HepG2 (cell line): ENCODE measurements around the gene SHFL. TPM values are rescaled to one million over a fixed set of nuclear protein-coding genes. Genes with fewer than 3 reads are reported as not detected.

Source experiments
- AHDC1 ChIP-seq: sonication (generic); formaldehyde crosslinking; IDR thresholded peaks from 2 replicates; pipeline ENCODE4 v1.5.1; 2020; ENCODE audit warnings: mild to moderate bottlenecking, missing genetic modification reagents, borderline replicate concordance
- CBX1 ChIP-seq: IDR thresholded peaks from one replicate; pipeline ENCODE4 v1.6.1; 2016; ENCODE audit warnings: antibody characterized with exemption, low read depth
- CREB1 ChIP-seq, 2 experiments: fragments of 450-650 bp in 1 of 2; IDR thresholded peaks; 2 replicates each; pipeline ENCODE4 v1.6.1; 2016 to 2017; ENCODE audit warnings: control low read depth in 1 of 2, mild to moderate bottlenecking in 1 of 2, missing compliant biosample characterization in 1 of 2, missing genetic modification characterization in 1 of 2
- DNMT1 ChIP-seq: sonication (generic); formaldehyde crosslinking; IDR thresholded peaks from 2 replicates; pipeline ENCODE4 v1.5.1; 2020; ENCODE audit warnings: mild to moderate bottlenecking, missing genetic modification reagents
- E2F1 ChIP-seq: sonication (generic); formaldehyde crosslinking; IDR thresholded peaks from 2 replicates; pipeline ENCODE4 v1.5.0; 2020; ENCODE audit warnings: missing genetic modification reagents
- RFX1 ChIP-seq: fragments of 450-650 bp; IDR thresholded peaks from 2 replicates; pipeline ENCODE4 v1.6.1; 2017
- THRA ChIP-seq: sonication (generic); formaldehyde crosslinking; IDR thresholded peaks from 2 replicates; pipeline ENCODE4 v1.4.0; 2020; ENCODE audit warnings: missing genetic modification reagents, borderline replicate concordance
- ZBTB20 ChIP-seq: sonication (generic); formaldehyde crosslinking; IDR thresholded peaks from 2 replicates; pipeline ENCODE4 v1.8.1; 2023; ENCODE audit warnings: missing genetic modification reagents, low read depth, mild to moderate bottlenecking, borderline replicate concordance
- ZBTB49 ChIP-seq: sonication (generic); formaldehyde crosslinking; IDR thresholded peaks from 2 replicates; pipeline ENCODE4 v1.4.0; 2020; ENCODE audit warnings: missing genetic modification reagents, borderline replicate concordance
- ZNF276 ChIP-seq: sonication (generic); formaldehyde crosslinking; IDR thresholded peaks from 2 replicates; pipeline ENCODE4 v1.4.0; 2020; ENCODE audit warnings: mild to moderate bottlenecking, low read depth, missing genetic modification reagents
- ZNF724P ChIP-seq: sonication (generic); formaldehyde crosslinking; IDR thresholded peaks from 2 replicates; pipeline ENCODE4 v1.8.0; 2022; ENCODE audit warnings: missing genetic modification reagents, borderline replicate concordance
- ZUFSP ChIP-seq: sonication (generic); formaldehyde crosslinking; IDR thresholded peaks from 2 replicates; pipeline ENCODE4 v1.9.0; 2021; ENCODE audit warnings: missing genetic modification reagents, mild to moderate bottlenecking, borderline replicate concordance
- polyA plus RNA-seq, 8 experiments: library from polyadenylated mRNA; depleted of rRNA in 3 of 8; stranded (reverse) in 7 of 8; unstranded in 1 of 8; fragments of >200 nt; fragmentation: Illumina TruSeq in 4 of 8; extraction: Trizol in 4 of 8; gene quantifications; 2 replicates each; pipeline versions ENCODE4 v1.2.1 to v1.2.3, GENCODE V29; 2011 to 2016; ENCODE audit warnings: low read depth in 4 of 8, missing spikeins in 1 of 8, mixed read lengths in 1 of 8; ENCODE audit not compliant: insufficient read depth in 1 of 8
- total RNA-seq, 5 experiments: library from RNA; depleted of rRNA; stranded (reverse); fragments of >200 nt; fragmentation: Illumina TruSeq; extraction: Trizol; gene quantifications; 2 replicates each; pipeline ENCODE4 v1.2.3, GENCODE V29; 2016; ENCODE audit warnings: low read depth in 1 of 5

The SHFL gene
- total and polyA plus RNA-seq, 2 of the 13 experiments (the other 11 are each of a cell fraction or from before 2014, with no cell fraction given): 12.3 to 36.4 TPM

GRCh38 chr19:10085641-10086590 is at the start of gene SHFL (continued):
- TF ChIP-seq AHDC1 (CRISPR knock-in tag) (no peak), E2F1 (no peak), RFX1 (no peak), ZNF724P (CRISPR knock-in tag) (no peak), CBX1 (peak; percentile 78), ZBTB20 (no peak), ZUFSP (CRISPR knock-in tag) (no peak), ZBTB49 (no peak), ZNF276 (CRISPR knock-in tag) (peak; percentile 60; the same call in 1 of the 2 replicates), CREB1 (IDR thresholded peaks at IDR 0.05) (no peak), CREB1 (CRISPR knock-in tag; IDR thresholded peaks at IDR 0.05) (no peak), DNMT1 (no peak), THRA (CRISPR knock-in tag) (no peak)
